Trophoblast cell (in vitro differentiated cells and primary cell): ENCODE measurements around the gene ITGAE.

Source experiments
- DNase-seq, 2 donors: peaks; one replicate each; pipeline ENCODE4 v3.0.0-alpha.2; 2016
- H2AFZ ChIP-seq: 2 replicates; pipeline ENCODE4 v1.6.1; 2013; ENCODE audit warnings: low read length, moderate library complexity, mild to moderate bottlenecking; ENCODE audit not compliant: insufficient read depth, poor library complexity
- H2AK5ac ChIP-seq: 2 replicates; pipeline ENCODE4 v1.6.1; 2013; ENCODE audit warnings: mild to moderate bottlenecking, low read length
- H2BK120ac ChIP-seq: 2 replicates; pipeline ENCODE4 v1.6.1; 2013; ENCODE audit warnings: low read length, mild to moderate bottlenecking, moderate library complexity; ENCODE audit not compliant: insufficient read depth, poor library complexity
- H2BK12ac ChIP-seq: 2 replicates; pipeline ENCODE4 v1.6.1; 2013; ENCODE audit warnings: mild to moderate bottlenecking, low read length, moderate library complexity
- H2BK5ac ChIP-seq: 2 replicates; pipeline ENCODE4 v1.6.1; 2013; ENCODE audit warnings: low read length, low read depth, moderate library complexity, mild to moderate bottlenecking; ENCODE audit not compliant: poor library complexity
- H3K14ac ChIP-seq: 2 replicates; pipeline ENCODE4 v1.6.1; 2013; ENCODE audit warnings: mild to moderate bottlenecking, low read length
- H3K18ac ChIP-seq: 2 replicates; pipeline ENCODE4 v1.6.1; 2013; ENCODE audit warnings: mild to moderate bottlenecking, low read length
- H3K23ac ChIP-seq: 2 replicates; pipeline ENCODE4 v1.6.1; 2013; ENCODE audit warnings: low read length
- H3K27ac ChIP-seq: 2 replicates; pipeline ENCODE4 v1.5.1; 2013; ENCODE audit warnings: low read depth, mild to moderate bottlenecking, inconsistent platforms, low read length, moderate library complexity
- H3K27me3 ChIP-seq: 2 replicates; pipeline ENCODE4 v1.6.1; 2013; ENCODE audit warnings: inconsistent platforms, mild to moderate bottlenecking, low read length, moderate library complexity; ENCODE audit not compliant: insufficient read depth
- H3K36me3 ChIP-seq, 2 experiments: 1 replicate in 1 of 2; 2 replicates in 1 of 2; pipeline ENCODE4 v1.6.1; 2013; ENCODE audit warnings: low read length in 2 of 2, mild to moderate bottlenecking in 2 of 2, moderate library complexity in 1 of 2; ENCODE audit not compliant: insufficient read depth in 2 of 2, control insufficient read depth in 1 of 2
- H3K4ac ChIP-seq: 2 replicates; pipeline ENCODE4 v1.6.1; 2013; ENCODE audit warnings: low read depth, mild to moderate bottlenecking, low read length, moderate library complexity
- H3K4me1 ChIP-seq, 2 experiments: 1 replicate in 1 of 2; 2 replicates in 1 of 2; pipeline ENCODE4 v1.6.1; 2013; ENCODE audit warnings: low read length in 2 of 2, mild to moderate bottlenecking in 2 of 2, moderate library complexity in 1 of 2; ENCODE audit not compliant: insufficient read depth in 2 of 2, control insufficient read depth in 1 of 2
- H3K4me2 ChIP-seq: 2 replicates; pipeline ENCODE4 v1.6.1; 2013; ENCODE audit warnings: inconsistent platforms, mild to moderate bottlenecking, low read length, moderate library complexity
- H3K4me3 ChIP-seq: 2 replicates; pipeline ENCODE4 v1.5.1; 2013; ENCODE audit warnings: mild to moderate bottlenecking, low read depth, low read length, inconsistent platforms
- H3K79me1 ChIP-seq: one replicate; pipeline ENCODE4 v1.6.1; 2013; ENCODE audit warnings: low read length
- H3K79me2 ChIP-seq: 2 replicates; pipeline ENCODE4 v1.6.1; 2013; ENCODE audit warnings: low read length, mild to moderate bottlenecking; ENCODE audit not compliant: control insufficient read depth, insufficient read depth, poor library complexity
- H3K9ac ChIP-seq: 2 replicates; pipeline ENCODE4 v1.6.1; 2013; ENCODE audit warnings: mild to moderate bottlenecking, low read length
- H3K9me3 ChIP-seq: 2 replicates; pipeline ENCODE4 v1.6.1; 2013; ENCODE audit warnings: low read depth, mild to moderate bottlenecking, control low read depth, inconsistent platforms, low read length; ENCODE audit not compliant: insufficient read depth
- H4K12ac ChIP-seq: 2 replicates; pipeline ENCODE4 v1.6.1; 2013; ENCODE audit warnings: low read depth, mild to moderate bottlenecking, low read length, moderate library complexity
- H4K8ac ChIP-seq: 2 replicates; pipeline ENCODE4 v1.6.1; 2013; ENCODE audit warnings: low read depth, mild to moderate bottlenecking, low read length, moderate library complexity
- H4K91ac ChIP-seq: one replicate; pipeline ENCODE4 v1.6.1; 2013; ENCODE audit warnings: low read depth, mild to moderate bottlenecking, low read length, moderate library complexity
- WGBS: extraction: QIAGEN DNeasy Blood & Tissue Kit; methylation state at CpG from one replicate; pipeline ENCODE4 v1.1.7; 2013; ENCODE audit warnings: missing lambda C conversion rate; ENCODE audit not compliant: insufficient read length, insufficient coverage; ENCODE audit errors: extremely low coverage; 5-methylcytosine and 5-hydroxymethylcytosine counted together

ITGAE gene

GRCh38 chr17:3699951-3700350 is 101.0 kb downstream of the ITGAE start:
- Histone ChIP-seq H4K12ac (no peak overlapping the region), H3K79me2 (no peaks in the 10 kb centered on the region), H3K4me1 (peaks cover 0 to 8% of the 10 kb centered on the region in 2 experiments), H2BK120ac (no peak overlapping the region), H3K9ac (no peak overlapping the region), H4K91ac (no peak overlapping the region), H3K27ac (no peak overlapping the region), H3K9me3 (peaks cover 14% of the 10 kb centered on the region), H3K4me3 (no peak overlapping the region), H2BK5ac (no peak overlapping the region), H3K27me3 (peaks cover 28% of the 10 kb centered on the region), H4K8ac (no peak overlapping the region), H3K4ac (no peak overlapping the region), H3K79me1 (no peaks in the 10 kb centered on the region), H3K23ac (no peak overlapping the region), H3K18ac (no peak overlapping the region), H3K14ac (no peak overlapping the region), H2BK12ac (no peak overlapping the region), H2AK5ac (no peak overlapping the region), H3K4me2 (no peak overlapping the region), H2AFZ (no peak overlapping the region), H3K36me3 (no peaks in the 10 kb centered on the region)
- no CpG with 5 or more reads among the region's 4 CpGs for WGBS
- DNase-seq: no peak

GRCh38 chr17:3698139-3698538 is 102.8 kb downstream of the ITGAE start:
- Histone ChIP-seq H3K9me3 (peaks cover 14% of the 10 kb centered on the region), H3K14ac (no peak overlapping the region), H2AK5ac (no peak overlapping the region), H4K8ac (no peak overlapping the region), H3K27ac (no peak overlapping the region), H4K91ac (no peak overlapping the region), H3K9ac (no peak overlapping the region), H3K4ac (no peak overlapping the region), H2BK5ac (no peak overlapping the region), H3K23ac (no peak overlapping the region), H2BK120ac (no peak overlapping the region), H3K79me1 (no peaks in the 10 kb centered on the region), H3K4me1 (peaks cover 0 to 8% of the 10 kb centered on the region in 2 experiments), H2BK12ac (no peak overlapping the region), H3K79me2 (no peaks in the 10 kb centered on the region), H3K4me3 (no peak overlapping the region), H3K4me2 (no peak overlapping the region), H2AFZ (no peak overlapping the region), H3K27me3 (peaks cover 34% of the 10 kb centered on the region), H3K36me3 (no peaks in the 10 kb centered on the region), H4K12ac (no peak overlapping the region), H3K18ac (no peak overlapping the region)
- DNase-seq: no peak
- WGBS: no CpG with 5 or more reads among the region's 4 CpGs

GRCh38 chr17:3697103-3697476 is 103.9 kb downstream of the ITGAE start:
- no peak overlapping the region for H3K4me2 ChIP-seq
- peaks cover 34% of the 10 kb centered on the region for H3K27me3 ChIP-seq
- no peak overlapping the region for H3K14ac ChIP-seq
- peaks cover 14% of the 10 kb centered on the region for H3K9me3 ChIP-seq
- no peak for DNase-seq
- H4K8ac ChIP-seq: no peak overlapping the region
- no peak overlapping the region for H4K12ac ChIP-seq
- H3K23ac ChIP-seq: no peak overlapping the region
- H2BK5ac ChIP-seq: no peak overlapping the region
- no peak overlapping the region for H3K4me3 ChIP-seq
- H4K91ac ChIP-seq: no peak overlapping the region
- no peaks in the 10 kb centered on the region for H3K79me2 ChIP-seq
- peaks cover 0 to 8% of the 10 kb centered on the region in 2 experiments for H3K4me1 ChIP-seq
- H3K18ac ChIP-seq: no peak overlapping the region
- H3K27ac ChIP-seq: no peak overlapping the region
- H3K36me3 ChIP-seq: no peaks in the 10 kb centered on the region
- no peak overlapping the region for H2BK120ac ChIP-seq
- H3K9ac ChIP-seq: no peak overlapping the region
- no peak overlapping the region for H3K4ac ChIP-seq
- no peak overlapping the region for H2AK5ac ChIP-seq
- H2BK12ac ChIP-seq: no peak overlapping the region
- no CpG with 5 or more reads among the region's 12 CpGs for WGBS
- no peaks in the 10 kb centered on the region for H3K79me1 ChIP-seq
- H2AFZ ChIP-seq: no peak overlapping the region

GRCh38 chr17:3695723-3696411 is 105.1 kb downstream of the ITGAE start, which contains the start of gene P2RX5:
P2RX5 (minus strand) TSS chr17:3696155; CDS start chr17:3696005, 150 bp downstream.
- Histone ChIP-seq H3K14ac (no peak within 1 kb of the TSS), H3K36me3 (no peaks in the 10 kb centered on the region), H3K4me3 (peak within 1 kb of the TSS; percentile 47), H3K4ac (no peak within 1 kb of the TSS), H3K27ac (no peak within 1 kb of the TSS), H3K79me1 (no peaks in the 10 kb centered on the region), H3K79me2 (no peaks in the 10 kb centered on the region), H3K9me3 (peaks cover 14% of the 10 kb centered on the region), H2AK5ac (no peak within 1 kb of the TSS), H2BK120ac (no peak within 1 kb of the TSS), H4K12ac (no peak within 1 kb of the TSS), H3K27me3 (peaks cover 34% of the 10 kb centered on the region), H2AFZ (no peak within 1 kb of the TSS), H2BK12ac (no peak within 1 kb of the TSS), H3K4me1 (peaks cover 0 to 8% of the 10 kb centered on the region in 2 experiments), H3K9ac (no peak within 1 kb of the TSS), H3K23ac (no peak within 1 kb of the TSS), H4K8ac (no peak within 1 kb of the TSS), H3K18ac (no peak within 1 kb of the TSS), H3K4me2 (peak within 1 kb of the TSS; percentile 79), H2BK5ac (no peak within 1 kb of the TSS), H4K91ac (no peak within 1 kb of the TSS)
- DNase-seq: no peak
- no CpG with 5 or more reads among the region's 65 CpGs for WGBS
